ENCODE measurements around the gene PTGES. TPM values are rescaled to one million over a fixed set of nuclear protein-coding genes. Genes with fewer than 3 reads are reported as not detected.

The PTGES gene
- total RNA-seq, 1 experiment from 2014 or later: 2.5 TPM

DNA sequence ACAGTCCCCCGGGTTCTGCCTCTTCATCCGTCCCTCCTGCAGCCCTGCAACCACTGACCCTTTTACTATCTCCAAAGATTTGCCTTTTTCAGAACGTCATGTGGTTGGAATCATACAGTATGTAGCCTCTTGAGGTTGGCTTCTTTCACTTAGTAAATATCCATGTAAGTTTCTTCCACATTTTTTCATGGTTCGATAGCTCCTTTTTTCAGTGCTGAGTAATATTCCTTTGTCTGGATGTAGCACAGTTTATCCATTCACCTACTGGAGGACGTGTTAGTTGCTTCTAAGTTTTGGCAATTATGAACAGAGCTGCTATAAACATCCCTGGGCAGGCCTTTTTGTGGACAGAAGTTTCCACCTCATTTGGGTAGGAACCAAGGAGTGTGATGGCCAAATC lies 60.3 kb downstream of the PTGES start:
- Mint-ChIP-seq H3K4me3 (no peak overlapping the region), H3K27ac (no peak overlapping the region), H3K4me1 (peaks cover 10% of the 10 kb centered on the region), H3K9me3 (peaks cover 4% of the 10 kb centered on the region), H3K27me3 (ENCODE audit: low read depth) (peaks cover 13% of the 10 kb centered on the region), H3K36me3 (no peaks in the 10 kb centered on the region)
- ATAC-seq (no peak), DNase-seq (ENCODE audit: low spot score) (no peak)
- no peak for TF ChIP-seq ZNF121 (CRISPR knock-in tag; IDR thresholded peaks at IDR 0.05)
- no peak for TF ChIP-seq NR1H2 (CRISPR knock-in tag; IDR thresholded peaks at IDR 0.05)
- TF ChIP-seq, protein P1, sequence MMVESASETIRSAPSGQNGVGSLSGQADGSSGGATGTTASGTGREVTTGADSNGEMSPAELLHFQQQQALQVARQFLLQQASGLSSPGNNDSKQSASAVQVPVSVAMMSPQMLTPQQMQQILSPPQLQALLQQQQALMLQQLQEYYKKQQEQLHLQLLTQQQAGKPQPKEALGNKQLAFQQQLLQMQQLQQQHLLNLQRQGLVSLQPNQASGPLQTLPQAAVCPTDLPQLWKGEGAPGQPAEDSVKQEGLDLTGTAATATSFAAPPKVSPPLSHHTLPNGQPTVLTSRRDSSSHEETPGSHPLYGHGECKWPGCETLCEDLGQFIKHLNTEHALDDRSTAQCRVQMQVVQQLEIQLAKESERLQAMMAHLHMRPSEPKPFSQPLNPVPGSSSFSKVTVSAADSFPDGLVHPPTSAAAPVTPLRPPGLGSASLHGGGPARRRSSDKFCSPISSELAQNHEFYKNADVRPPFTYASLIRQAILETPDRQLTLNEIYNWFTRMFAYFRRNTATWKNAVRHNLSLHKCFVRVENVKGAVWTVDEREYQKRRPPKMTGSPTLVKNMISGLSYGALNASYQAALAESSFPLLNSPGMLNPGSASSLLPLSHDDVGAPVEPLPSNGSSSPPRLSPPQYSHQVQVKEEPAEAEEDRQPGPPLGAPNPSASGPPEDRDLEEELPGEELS (CRISPR knock-in tag; IDR thresholded peaks at IDR 0.05): no peak
- TF ChIP-seq, protein P2, sequence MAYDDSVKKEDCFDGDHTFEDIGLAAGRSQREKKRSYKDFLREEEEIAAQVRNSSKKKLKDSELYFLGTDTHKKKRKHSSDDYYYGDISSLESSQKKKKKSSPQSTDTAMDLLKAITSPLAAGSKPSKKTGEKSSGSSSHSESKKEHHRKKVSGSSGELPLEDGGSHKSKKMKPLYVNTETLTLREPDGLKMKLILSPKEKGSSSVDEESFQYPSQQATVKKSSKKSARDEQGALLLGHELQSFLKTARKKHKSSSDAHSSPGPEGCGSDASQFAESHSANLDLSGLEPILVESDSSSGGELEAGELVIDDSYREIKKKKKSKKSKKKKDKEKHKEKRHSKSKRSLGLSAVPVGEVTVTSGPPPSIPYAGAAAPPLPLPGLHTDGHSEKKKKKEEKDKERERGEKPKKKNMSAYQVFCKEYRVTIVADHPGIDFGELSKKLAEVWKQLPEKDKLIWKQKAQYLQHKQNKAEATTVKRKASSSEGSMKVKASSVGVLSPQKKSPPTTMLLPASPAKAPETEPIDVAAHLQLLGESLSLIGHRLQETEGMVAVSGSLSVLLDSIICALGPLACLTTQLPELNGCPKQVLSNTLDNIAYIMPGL (CRISPR knock-in tag; IDR thresholded peaks at IDR 0.05): no peak
- TF ChIP-seq CREM (CRISPR knock-in tag; IDR thresholded peaks at IDR 0.05): no peak
- TF ChIP-seq, protein P3, sequence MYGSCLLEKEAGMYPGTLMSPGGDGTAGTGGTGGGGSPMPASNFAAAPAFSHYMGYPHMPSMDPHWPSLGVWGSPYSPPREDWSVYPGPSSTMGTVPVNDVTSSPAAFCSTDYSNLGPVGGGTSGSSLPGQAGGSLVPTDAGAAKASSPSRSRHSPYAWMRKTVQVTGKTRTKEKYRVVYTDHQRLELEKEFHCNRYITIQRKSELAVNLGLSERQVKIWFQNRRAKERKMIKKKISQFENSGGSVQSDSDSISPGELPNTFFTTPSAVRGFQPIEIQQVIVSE (CRISPR knock-in tag; IDR thresholded peaks at IDR 0.05; ENCODE audit: borderline replicate concordance): no peak
- TF ChIP-seq, protein P4, sequence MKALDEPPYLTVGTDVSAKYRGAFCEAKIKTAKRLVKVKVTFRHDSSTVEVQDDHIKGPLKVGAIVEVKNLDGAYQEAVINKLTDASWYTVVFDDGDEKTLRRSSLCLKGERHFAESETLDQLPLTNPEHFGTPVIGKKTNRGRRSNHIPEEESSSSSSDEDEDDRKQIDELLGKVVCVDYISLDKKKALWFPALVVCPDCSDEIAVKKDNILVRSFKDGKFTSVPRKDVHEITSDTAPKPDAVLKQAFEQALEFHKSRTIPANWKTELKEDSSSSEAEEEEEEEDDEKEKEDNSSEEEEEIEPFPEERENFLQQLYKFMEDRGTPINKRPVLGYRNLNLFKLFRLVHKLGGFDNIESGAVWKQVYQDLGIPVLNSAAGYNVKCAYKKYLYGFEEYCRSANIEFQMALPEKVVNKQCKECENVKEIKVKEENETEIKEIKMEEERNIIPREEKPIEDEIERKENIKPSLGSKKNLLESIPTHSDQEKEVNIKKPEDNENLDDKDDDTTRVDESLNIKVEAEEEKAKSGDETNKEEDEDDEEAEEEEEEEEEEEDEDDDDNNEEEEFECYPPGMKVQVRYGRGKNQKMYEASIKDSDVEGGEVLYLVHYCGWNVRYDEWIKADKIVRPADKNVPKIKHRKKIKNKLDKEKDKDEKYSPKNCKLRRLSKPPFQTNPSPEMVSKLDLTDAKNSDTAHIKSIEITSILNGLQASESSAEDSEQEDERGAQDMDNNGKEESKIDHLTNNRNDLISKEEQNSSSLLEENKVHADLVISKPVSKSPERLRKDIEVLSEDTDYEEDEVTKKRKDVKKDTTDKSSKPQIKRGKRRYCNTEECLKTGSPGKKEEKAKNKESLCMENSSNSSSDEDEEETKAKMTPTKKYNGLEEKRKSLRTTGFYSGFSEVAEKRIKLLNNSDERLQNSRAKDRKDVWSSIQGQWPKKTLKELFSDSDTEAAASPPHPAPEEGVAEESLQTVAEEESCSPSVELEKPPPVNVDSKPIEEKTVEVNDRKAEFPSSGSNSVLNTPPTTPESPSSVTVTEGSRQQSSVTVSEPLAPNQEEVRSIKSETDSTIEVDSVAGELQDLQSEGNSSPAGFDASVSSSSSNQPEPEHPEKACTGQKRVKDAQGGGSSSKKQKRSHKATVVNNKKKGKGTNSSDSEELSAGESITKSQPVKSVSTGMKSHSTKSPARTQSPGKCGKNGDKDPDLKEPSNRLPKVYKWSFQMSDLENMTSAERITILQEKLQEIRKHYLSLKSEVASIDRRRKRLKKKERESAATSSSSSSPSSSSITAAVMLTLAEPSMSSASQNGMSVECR (CRISPR knock-in tag; IDR thresholded peaks at IDR 0.05; ENCODE audit: borderline replicate concordance): no peak
- TF ChIP-seq NFATC4 (CRISPR knock-in tag; IDR thresholded peaks at IDR 0.05): no peak
- TF ChIP-seq TEAD4 (CRISPR knock-in tag; IDR thresholded peaks at IDR 0.05): no peak
- no peak for TF ChIP-seq ESRRA (CRISPR knock-in tag; IDR thresholded peaks at IDR 0.05; ENCODE audit: borderline replicate concordance)
- TF ChIP-seq, protein P5, sequence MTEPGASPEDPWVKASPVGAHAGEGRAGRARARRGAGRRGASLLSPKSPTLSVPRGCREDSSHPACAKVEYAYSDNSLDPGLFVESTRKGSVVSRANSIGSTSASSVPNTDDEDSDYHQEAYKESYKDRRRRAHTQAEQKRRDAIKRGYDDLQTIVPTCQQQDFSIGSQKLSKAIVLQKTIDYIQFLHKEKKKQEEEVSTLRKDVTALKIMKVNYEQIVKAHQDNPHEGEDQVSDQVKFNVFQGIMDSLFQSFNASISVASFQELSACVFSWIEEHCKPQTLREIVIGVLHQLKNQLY (CRISPR knock-in tag; IDR thresholded peaks at IDR 0.05): no peak
- TF ChIP-seq, protein P6, sequence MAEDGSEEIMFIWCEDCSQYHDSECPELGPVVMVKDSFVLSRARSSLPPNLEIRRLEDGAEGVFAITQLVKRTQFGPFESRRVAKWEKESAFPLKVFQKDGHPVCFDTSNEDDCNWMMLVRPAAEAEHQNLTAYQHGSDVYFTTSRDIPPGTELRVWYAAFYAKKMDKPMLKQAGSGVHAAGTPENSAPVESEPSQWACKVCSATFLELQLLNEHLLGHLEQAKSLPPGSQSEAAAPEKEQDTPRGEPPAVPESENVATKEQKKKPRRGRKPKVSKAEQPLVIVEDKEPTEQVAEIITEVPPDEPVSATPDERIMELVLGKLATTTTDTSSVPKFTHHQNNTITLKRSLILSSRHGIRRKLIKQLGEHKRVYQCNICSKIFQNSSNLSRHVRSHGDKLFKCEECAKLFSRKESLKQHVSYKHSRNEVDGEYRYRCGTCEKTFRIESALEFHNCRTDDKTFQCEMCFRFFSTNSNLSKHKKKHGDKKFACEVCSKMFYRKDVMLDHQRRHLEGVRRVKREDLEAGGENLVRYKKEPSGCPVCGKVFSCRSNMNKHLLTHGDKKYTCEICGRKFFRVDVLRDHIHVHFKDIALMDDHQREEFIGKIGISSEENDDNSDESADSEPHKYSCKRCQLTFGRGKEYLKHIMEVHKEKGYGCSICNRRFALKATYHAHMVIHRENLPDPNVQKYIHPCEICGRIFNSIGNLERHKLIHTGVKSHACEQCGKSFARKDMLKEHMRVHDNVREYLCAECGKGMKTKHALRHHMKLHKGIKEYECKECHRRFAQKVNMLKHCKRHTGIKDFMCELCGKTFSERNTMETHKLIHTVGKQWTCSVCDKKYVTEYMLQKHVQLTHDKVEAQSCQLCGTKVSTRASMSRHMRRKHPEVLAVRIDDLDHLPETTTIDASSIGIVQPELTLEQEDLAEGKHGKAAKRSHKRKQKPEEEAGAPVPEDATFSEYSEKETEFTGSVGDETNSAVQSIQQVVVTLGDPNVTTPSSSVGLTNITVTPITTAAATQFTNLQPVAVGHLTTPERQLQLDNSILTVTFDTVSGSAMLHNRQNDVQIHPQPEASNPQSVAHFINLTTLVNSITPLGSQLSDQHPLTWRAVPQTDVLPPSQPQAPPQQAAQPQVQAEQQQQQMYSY (CRISPR knock-in tag; IDR thresholded peaks at IDR 0.05): no peak
- CTCF ChIA-PET: no interaction called here
- POLR2A ChIA-PET: no interaction called here

Other genes starting within 250 kb of the PTGES start
- 0.11 TPM in 1 of 3 replicates, not detected in the others for gene C9orf50, start 131.9 kb downstream of the PTGES start, total RNA-seq (2021)
- 55.4 to 71.1 TPM (median 58.1 TPM) in 3 replicates for gene NTMT1, start 126.9 kb downstream of the PTGES start, total RNA-seq (2021)
- gene ASB6, start 110.9 kb downstream of the PTGES start, total RNA-seq (2021): 19.3 to 20.0 TPM (median 19.7 TPM) in 3 replicates
- gene PRRX2, start 87.4 kb downstream of the PTGES start, total RNA-seq (2021): 6.9 to 10.7 TPM (median 8.2 TPM) in 3 replicates
- gene TOR1B, start 50.1 kb upstream of the PTGES start, total RNA-seq (2021): 18.3 to 19.2 TPM (median 18.8 TPM) in 3 replicates
- gene TOR1A, start 71.1 kb upstream of the PTGES start, total RNA-seq (2021): 27.7 to 32.7 TPM (median 28.7 TPM) in 3 replicates
- gene C9orf78, start 82.2 kb upstream of the PTGES start, total RNA-seq (2021): 34.1 to 36.8 TPM (median 36.4 TPM) in 3 replicates
- gene USP20, start 82.4 kb upstream of the PTGES start, total RNA-seq (2021): 23.7 to 29.3 TPM (median 24.0 TPM) in 3 replicates